HepG2 (cell line): ENCODE data around the gene SKIC2. TPM values are rescaled to one million over a fixed set of nuclear protein-coding genes. Genes with fewer than 3 reads are reported as not detected.

Experiments used
- CHCHD3 ChIP-seq: sonication (generic); formaldehyde crosslinking; IDR thresholded peaks from 2 replicates; pipeline ENCODE4 v1.8.0; 2022; ENCODE audit warnings: mild to moderate bottlenecking, missing genetic modification reagents, moderate library complexity
- CHD2 ChIP-seq: IDR thresholded peaks from 2 replicates; pipeline ENCODE4 v1.6.1; 2011; ENCODE audit warnings: low read depth, low read length, improper control_type of control experiment
- CTCF ChIP-seq: sonication (generic); formaldehyde crosslinking; IDR thresholded peaks from 2 replicates; pipeline ENCODE4 v1.5.0; 2020; ENCODE audit warnings: mild to moderate bottlenecking, missing genetic modification reagents, moderate library complexity
- FOSL1 ChIP-seq: sonication (generic); formaldehyde crosslinking; IDR thresholded peaks from 2 replicates; pipeline ENCODE4 v1.9.0; 2021; ENCODE audit warnings: missing genetic modification reagents, borderline replicate concordance
- HDAC2 ChIP-seq: sonication (generic); formaldehyde crosslinking; IDR thresholded peaks from 2 replicates; pipeline ENCODE4 v1.4.0; 2020; ENCODE audit warnings: missing genetic modification reagents
- HNF4G ChIP-seq, 2 experiments: sonication (generic) in 1 of 2; formaldehyde crosslinking in 1 of 2; IDR thresholded peaks; 2 replicates each; pipeline versions ENCODE4 v1.4.0 to v1.6.1; 2011 to 2020; ENCODE audit warnings: borderline replicate concordance in 2 of 2, low read depth in 2 of 2, mild to moderate bottlenecking in 2 of 2, low read length in 1 of 2, missing genetic modification reagents in 1 of 2, moderate library complexity in 1 of 2
- PAX8 ChIP-seq: sonication (generic); formaldehyde crosslinking; IDR thresholded peaks from 2 replicates; pipeline ENCODE4 v1.8.0; 2022; ENCODE audit warnings: mild to moderate bottlenecking, missing genetic modification reagents, borderline replicate concordance
- TEAD3 ChIP-seq: optimal IDR thresholded peaks from 2 replicates; pipeline ENCODE3; 2016; ENCODE audit warnings: borderline replicate concordance
- XRCC5 ChIP-seq: fragments of 200-400 bp; formaldehyde crosslinking; optimal IDR thresholded peaks from 2 replicates; pipeline ENCODE3; 2017; ENCODE audit warnings: mild to moderate bottlenecking, low read length
- ZNF350 ChIP-seq: sonication (generic); formaldehyde crosslinking; IDR thresholded peaks from 2 replicates; pipeline ENCODE4 v1.4.0; 2020; ENCODE audit warnings: mild to moderate bottlenecking, low read depth, missing genetic modification reagents, borderline replicate concordance
- ZNF598 ChIP-seq: sonication (generic); formaldehyde crosslinking; IDR thresholded peaks from 2 replicates; pipeline ENCODE4 v1.5.1; 2020; ENCODE audit warnings: mild to moderate bottlenecking, missing genetic modification reagents, borderline replicate concordance
- ZNF713 ChIP-seq: sonication (generic); formaldehyde crosslinking; IDR thresholded peaks from 2 replicates; pipeline ENCODE4 v1.4.0; 2020; ENCODE audit warnings: mild to moderate bottlenecking, missing genetic modification reagents
- ZNF766 ChIP-seq: sonication (generic); formaldehyde crosslinking; IDR thresholded peaks from 2 replicates; pipeline ENCODE4 v1.5.0; 2020; ENCODE audit warnings: missing genetic modification reagents, borderline replicate concordance
- ZNF800 ChIP-seq: sonication (generic); formaldehyde crosslinking; IDR thresholded peaks from 2 replicates; pipeline ENCODE4 v1.4.0; 2020; ENCODE audit warnings: missing genetic modification reagents
- polyA plus RNA-seq, 8 experiments: library from polyadenylated mRNA; depleted of rRNA in 3 of 8; stranded (reverse) in 7 of 8; unstranded in 1 of 8; fragments of >200 nt; fragmentation: Illumina TruSeq in 4 of 8; extraction: Trizol in 4 of 8; gene quantifications; 2 replicates each; pipeline versions ENCODE4 v1.2.1 to v1.2.3, GENCODE V29; 2011 to 2016; ENCODE audit warnings: low read depth in 4 of 8, missing spikeins in 1 of 8, mixed read lengths in 1 of 8; ENCODE audit not compliant: insufficient read depth in 1 of 8
- total RNA-seq, 5 experiments: library from RNA; depleted of rRNA; stranded (reverse); fragments of >200 nt; fragmentation: Illumina TruSeq; extraction: Trizol; gene quantifications; 2 replicates each; pipeline ENCODE4 v1.2.3, GENCODE V29; 2016; ENCODE audit warnings: low read depth in 1 of 5
- TF ChIP-seq, protein P1 (sequence below): sonication (generic); formaldehyde crosslinking; IDR thresholded peaks from 2 replicates; pipeline ENCODE4 v1.4.0; 2020; ENCODE audit warnings: mild to moderate bottlenecking, missing genetic modification reagents
- TF ChIP-seq, protein P2 (sequence below): sonication (generic); formaldehyde crosslinking; IDR thresholded peaks from 2 replicates; pipeline ENCODE4 v1.5.0; 2020; ENCODE audit warnings: mild to moderate bottlenecking, missing genetic modification reagents, borderline replicate concordance
- TF ChIP-seq, protein P3 (sequence below): sonication (generic); formaldehyde crosslinking; IDR thresholded peaks from 2 replicates; pipeline ENCODE4 v1.5.0; 2020; ENCODE audit warnings: missing genetic modification reagents

SKIC2 gene
- total and polyA plus RNA-seq, 2 of the 13 experiments (the other 11 are each of a cell fraction or from before 2014, with no cell fraction given): 67.1 to 68.4 TPM

DNA sequence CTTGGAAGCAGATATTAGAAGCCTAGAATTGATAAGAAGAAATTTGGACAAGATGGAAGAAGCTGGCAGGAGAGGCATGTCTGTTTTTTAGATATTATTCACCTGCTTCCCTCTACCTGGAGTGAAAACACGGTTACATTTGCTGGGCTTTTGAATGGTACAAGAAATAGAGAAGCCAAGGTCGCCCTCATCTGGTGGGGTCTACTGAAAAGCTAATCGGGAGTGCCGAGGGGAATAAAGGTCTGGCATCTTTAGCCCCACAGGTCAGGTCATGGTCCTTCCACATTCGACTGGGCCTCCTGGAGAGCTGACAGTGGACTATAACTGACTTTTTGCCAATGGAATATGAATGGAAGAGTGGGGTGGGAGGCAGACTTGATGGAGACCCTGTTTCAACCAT is 36.0 kb upstream of the SKIC2 start (continued):
- TF ChIP-seq, protein P1, sequence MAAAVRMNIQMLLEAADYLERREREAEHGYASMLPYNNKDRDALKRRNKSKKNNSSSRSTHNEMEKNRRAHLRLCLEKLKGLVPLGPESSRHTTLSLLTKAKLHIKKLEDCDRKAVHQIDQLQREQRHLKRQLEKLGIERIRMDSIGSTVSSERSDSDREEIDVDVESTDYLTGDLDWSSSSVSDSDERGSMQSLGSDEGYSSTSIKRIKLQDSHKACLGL (CRISPR knock-in tag): no peak
- TF ChIP-seq CHCHD3 (CRISPR knock-in tag): no peak
- TF ChIP-seq TEAD3: peak; percentile 7
- peak; percentile 30; the same call in 1 of the 2 replicates for TF ChIP-seq ZNF350
- TF ChIP-seq ZNF713 (CRISPR knock-in tag): no peak
- TF ChIP-seq, protein P2, sequence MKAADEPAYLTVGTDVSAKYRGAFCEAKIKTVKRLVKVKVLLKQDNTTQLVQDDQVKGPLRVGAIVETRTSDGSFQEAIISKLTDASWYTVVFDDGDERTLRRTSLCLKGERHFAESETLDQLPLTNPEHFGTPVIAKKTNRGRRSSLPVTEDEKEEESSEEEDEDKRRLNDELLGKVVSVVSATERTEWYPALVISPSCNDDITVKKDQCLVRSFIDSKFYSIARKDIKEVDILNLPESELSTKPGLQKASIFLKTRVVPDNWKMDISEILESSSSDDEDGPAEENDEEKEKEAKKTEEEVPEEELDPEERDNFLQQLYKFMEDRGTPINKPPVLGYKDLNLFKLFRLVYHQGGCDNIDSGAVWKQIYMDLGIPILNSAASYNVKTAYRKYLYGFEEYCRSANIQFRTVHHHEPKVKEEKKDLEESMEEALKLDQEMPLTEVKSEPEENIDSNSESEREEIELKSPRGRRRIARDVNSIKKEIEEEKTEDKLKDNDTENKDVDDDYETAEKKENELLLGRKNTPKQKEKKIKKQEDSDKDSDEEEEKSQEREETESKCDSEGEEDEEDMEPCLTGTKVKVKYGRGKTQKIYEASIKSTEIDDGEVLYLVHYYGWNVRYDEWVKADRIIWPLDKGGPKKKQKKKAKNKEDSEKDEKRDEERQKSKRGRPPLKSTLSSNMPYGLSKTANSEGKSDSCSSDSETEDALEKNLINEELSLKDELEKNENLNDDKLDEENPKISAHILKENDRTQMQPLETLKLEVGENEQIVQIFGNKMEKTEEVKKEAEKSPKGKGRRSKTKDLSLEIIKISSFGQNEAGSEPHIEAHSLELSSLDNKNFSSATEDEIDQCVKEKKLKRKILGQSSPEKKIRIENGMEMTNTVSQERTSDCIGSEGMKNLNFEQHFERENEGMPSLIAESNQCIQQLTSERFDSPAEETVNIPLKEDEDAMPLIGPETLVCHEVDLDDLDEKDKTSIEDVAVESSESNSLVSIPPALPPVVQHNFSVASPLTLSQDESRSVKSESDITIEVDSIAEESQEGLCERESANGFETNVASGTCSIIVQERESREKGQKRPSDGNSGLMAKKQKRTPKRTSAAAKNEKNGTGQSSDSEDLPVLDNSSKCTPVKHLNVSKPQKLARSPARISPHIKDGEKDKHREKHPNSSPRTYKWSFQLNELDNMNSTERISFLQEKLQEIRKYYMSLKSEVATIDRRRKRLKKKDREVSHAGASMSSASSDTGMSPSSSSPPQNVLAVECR: 0 out of 2 replicates have a peak, but pooled peaks have one; percentile 15
- no peak for TF ChIP-seq ZNF598 (CRISPR knock-in tag)
- TF ChIP-seq CTCF (CRISPR knock-in tag): peak; percentile 84
- TF ChIP-seq HDAC2 (CRISPR knock-in tag): no peak
- TF ChIP-seq, protein P3, sequence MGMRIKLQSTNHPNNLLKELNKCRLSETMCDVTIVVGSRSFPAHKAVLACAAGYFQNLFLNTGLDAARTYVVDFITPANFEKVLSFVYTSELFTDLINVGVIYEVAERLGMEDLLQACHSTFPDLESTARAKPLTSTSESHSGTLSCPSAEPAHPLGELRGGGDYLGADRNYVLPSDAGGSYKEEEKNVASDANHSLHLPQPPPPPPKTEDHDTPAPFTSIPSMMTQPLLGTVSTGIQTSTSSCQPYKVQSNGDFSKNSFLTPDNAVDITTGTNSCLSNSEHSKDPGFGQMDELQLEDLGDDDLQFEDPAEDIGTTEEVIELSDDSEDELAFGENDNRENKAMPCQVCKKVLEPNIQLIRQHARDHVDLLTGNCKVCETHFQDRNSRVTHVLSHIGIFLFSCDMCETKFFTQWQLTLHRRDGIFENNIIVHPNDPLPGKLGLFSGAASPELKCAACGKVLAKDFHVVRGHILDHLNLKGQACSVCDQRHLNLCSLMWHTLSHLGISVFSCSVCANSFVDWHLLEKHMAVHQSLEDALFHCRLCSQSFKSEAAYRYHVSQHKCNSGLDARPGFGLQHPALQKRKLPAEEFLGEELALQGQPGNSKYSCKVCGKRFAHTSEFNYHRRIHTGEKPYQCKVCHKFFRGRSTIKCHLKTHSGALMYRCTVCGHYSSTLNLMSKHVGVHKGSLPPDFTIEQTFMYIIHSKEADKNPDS (CRISPR knock-in tag): no peak
- no peak for TF ChIP-seq ZNF766 (CRISPR knock-in tag)
- no peak for TF ChIP-seq FOSL1 (CRISPR knock-in tag)
- 0 out of 2 replicates have a peak, but pooled peaks have one; percentile 38 for TF ChIP-seq ZNF800 (CRISPR knock-in tag)
- TF ChIP-seq PAX8 (CRISPR knock-in tag): no peak
- no peak for TF ChIP-seq CHD2
- peak; percentile 18; the same call in 1 of the 2 replicates for TF ChIP-seq HNF4G (IDR thresholded peaks at IDR 0.05; ENCODE audit: borderline replicate concordance, low read depth, low read length)
- TF ChIP-seq HNF4G (CRISPR knock-in tag; IDR thresholded peaks at IDR 0.05; ENCODE audit: borderline replicate concordance, low read depth): no peak
- TF ChIP-seq XRCC5: no peak
